Measurements from ENCODE around the gene HOXC12.
A peak's percentile ranks its signal among the peaks of the same experiment; 100 is the strongest.

The HOXC12 gene

DNA sequence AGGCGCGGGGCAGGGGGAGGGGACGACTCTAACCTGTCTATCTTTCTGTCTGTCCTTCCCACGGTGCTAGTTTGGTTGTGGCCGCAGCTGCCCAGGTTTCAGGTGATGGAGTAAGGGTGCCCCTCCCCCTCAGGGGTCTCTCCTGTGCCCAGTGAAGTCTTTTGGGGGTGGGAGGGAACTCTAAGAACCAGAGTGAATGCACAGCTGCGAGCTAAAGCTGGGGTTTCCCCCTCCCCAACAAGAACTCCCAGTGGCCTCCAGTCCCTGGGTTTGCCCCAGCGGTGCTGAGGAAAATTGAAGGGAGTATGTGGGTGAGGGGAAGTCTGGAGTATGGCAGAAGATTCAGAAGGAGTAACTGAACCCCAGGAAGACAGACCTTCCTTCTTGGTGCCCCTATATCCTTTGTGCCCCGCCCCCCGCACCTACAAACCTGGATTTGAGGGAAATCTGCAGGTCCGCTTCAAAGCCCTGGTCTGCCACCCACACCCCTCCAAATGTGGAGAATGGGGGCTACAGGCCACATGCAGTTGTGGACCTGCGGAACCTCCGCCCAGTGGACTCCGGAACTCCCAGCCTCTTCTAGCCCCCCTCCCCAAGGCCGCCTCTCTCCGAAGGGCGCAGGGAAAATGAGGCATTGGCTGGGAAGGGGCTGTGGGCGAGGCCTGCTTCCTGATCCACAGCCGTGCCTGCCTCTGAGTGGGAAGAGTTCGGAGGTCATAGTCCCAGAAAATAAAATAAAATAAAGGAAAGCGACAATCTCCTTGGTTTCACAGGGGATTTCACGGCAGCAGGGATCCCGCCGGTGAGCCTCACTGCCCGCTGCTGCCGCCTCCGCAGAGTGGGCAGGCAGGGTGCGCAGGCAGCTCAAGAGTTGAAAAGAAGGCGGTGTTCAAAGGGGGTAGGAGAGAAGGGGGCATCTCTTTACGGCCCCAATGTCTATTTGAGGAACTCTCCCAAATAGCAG is 41.8 kb downstream of the HOXC12 start:
- TF ChIP-seq, protein P1, sequence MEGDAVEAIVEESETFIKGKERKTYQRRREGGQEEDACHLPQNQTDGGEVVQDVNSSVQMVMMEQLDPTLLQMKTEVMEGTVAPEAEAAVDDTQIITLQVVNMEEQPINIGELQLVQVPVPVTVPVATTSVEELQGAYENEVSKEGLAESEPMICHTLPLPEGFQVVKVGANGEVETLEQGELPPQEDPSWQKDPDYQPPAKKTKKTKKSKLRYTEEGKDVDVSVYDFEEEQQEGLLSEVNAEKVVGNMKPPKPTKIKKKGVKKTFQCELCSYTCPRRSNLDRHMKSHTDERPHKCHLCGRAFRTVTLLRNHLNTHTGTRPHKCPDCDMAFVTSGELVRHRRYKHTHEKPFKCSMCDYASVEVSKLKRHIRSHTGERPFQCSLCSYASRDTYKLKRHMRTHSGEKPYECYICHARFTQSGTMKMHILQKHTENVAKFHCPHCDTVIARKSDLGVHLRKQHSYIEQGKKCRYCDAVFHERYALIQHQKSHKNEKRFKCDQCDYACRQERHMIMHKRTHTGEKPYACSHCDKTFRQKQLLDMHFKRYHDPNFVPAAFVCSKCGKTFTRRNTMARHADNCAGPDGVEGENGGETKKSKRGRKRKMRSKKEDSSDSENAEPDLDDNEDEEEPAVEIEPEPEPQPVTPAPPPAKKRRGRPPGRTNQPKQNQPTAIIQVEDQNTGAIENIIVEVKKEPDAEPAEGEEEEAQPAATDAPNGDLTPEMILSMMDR (IDR thresholded peaks at IDR 0.05; ENCODE audit: low read depth, low read length, missing control alignments) = no peak
- peak overlapping the region; percentile 17 for H3K4me3 ChIP-seq (ENCODE audit: low read depth, low read length)
- DNase-seq (ENCODE audit: low read depth) = no peak
- in situ Hi-C loops (cut with HindIII; ENCODE audit: low sequenced_read_pairs) = no loop called here

DNA sequence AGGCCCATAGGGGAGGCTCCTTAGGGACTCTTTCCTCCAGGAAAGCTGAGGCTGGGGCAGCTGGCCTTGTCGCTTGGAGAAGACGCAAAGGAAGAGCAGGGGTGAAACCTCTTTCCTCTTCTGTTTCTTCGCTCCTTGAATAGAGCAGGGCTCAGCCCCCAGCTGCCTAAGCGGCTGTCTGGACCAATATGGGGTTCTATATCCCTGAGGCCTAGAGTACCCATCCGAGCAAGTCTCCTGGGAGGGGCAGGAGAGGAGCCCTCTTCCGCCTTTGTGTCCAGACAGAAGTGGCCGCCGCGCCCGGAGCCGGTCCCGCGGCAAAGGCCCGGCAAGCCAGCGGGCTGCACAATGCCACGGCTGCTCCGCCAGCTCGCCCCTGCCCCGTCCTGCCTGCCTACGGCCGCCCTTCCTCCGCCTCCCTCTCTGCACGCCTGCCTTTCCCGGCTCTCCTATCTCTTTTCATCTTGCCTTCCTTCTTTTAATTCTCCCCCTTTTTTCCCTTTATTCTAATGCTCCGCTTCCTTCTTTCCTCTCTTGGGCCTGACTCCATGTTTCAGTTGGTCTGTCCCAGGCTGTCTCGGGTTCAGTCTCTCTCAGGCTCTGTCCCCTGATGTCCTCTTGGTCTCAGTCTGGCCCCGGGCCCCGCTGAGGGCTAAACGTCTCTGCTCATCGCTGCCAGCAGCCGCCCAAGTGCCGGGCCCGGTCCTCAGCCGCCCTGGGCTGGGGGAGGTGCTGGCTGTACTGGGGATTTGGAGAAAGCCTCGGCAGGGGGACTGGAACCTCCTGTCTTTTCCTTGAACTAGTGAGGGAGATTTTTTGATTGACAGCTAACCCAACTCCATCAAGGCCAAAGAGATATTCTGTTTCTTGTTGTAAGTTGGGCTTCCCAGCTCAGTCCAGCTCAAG is 42.8 kb downstream of the HOXC12 start:
- no peak for DNase-seq (ENCODE audit: low read depth)
- in situ Hi-C loops (cut with HindIII; ENCODE audit: low sequenced_read_pairs) = no loop called here
- H3K4me3 ChIP-seq (ENCODE audit: low read depth, low read length) = no peak overlapping the region
- TF ChIP-seq, protein P1 (IDR thresholded peaks at IDR 0.05; ENCODE audit: low read depth, low read length, missing control alignments) = no peak

GRCh38 chr12:53998110-53998899 is 43.6 kb downstream of the HOXC12 start:
- TF ChIP-seq, protein P1 (IDR thresholded peaks at IDR 0.05; ENCODE audit: low read depth, low read length, missing control alignments) = no peak
- H3K4me3 ChIP-seq (ENCODE audit: low read depth, low read length) = no peak overlapping the region
- DNase-seq (ENCODE audit: low read depth) = no peak
- in situ Hi-C loops (cut with HindIII; ENCODE audit: low sequenced_read_pairs) = no loop called here

DNA sequence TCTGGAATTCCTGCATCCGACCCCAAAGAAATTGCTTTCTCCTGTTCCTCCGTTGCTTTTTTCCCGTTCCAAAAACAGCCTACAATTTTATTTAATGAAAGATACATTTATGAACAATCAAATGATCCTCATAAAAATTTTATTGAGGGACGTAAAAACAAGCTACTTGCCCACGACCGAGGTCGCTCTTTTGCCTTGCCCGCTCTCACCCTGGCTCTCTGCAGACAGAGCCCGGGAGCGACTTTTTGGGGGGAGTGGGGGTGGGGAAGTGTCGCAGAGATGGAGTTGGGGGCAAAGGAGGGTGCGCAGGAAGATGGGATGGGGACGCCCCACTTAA is 44.2 kb downstream of the HOXC12 start:
- in situ Hi-C loops (cut with HindIII; ENCODE audit: low sequenced_read_pairs) = no loop called here
- H3K4me3 ChIP-seq (ENCODE audit: low read depth, low read length) = no peak overlapping the region
- TF ChIP-seq, protein P1 (IDR thresholded peaks at IDR 0.05; ENCODE audit: low read depth, low read length, missing control alignments) = no peak
- DNase-seq (ENCODE audit: low read depth) = no peak

- in situ Hi-C loops (cut with HindIII; ENCODE audit: low sequenced_read_pairs) = no loop called here
- H3K4me3 ChIP-seq (ENCODE audit: low read depth, low read length) = no peak overlapping the region
- TF ChIP-seq, protein P1 (IDR thresholded peaks at IDR 0.05; ENCODE audit: low read depth, low read length, missing control alignments) = no peak
- no peak for DNase-seq (ENCODE audit: low read depth)
Measured at GRCh38 chr12:53999559-54000115, 44.9 kb downstream of the HOXC12 start.
